GM18867 (cell line): ENCODE data around the gene NTRK3.
"Not testable (repeated sequence)": the region's sequence is repeated elsewhere in the genome, so short reads cannot be mapped to it uniquely, and the experiment has no call there.

Source experiments
- ATAC-seq: cut with Tn5 transposase; IDR thresholded peaks from one replicate; pipeline ENCODE4 v1.9.1; 2021; ENCODE audit warnings: mild to moderate bottlenecking, moderate library complexity; ENCODE audit not compliant: unreplicated experiment

The NTRK3 gene

GRCh38 chr15:87850916-87851315 is 405.6 kb downstream of the NTRK3 start:
- no peak for ATAC-seq

- no peak for ATAC-seq
Measured at GRCh38 chr15:87849181-87849580, 407.4 kb downstream of the NTRK3 start.

- ATAC-seq: no peak
Measured at GRCh38 chr15:87848012-87848411, 408.5 kb downstream of the NTRK3 start.

- ATAC-seq: no peak
Measured at GRCh38 chr15:87846746-87847145, 409.8 kb downstream of the NTRK3 start.

GRCh38 chr15:87843312-87843711 is 413.2 kb downstream of the NTRK3 start:
- ATAC-seq: no peak

GRCh38 chr15:87841426-87841998 is 415.0 kb downstream of the NTRK3 start:
- no peak for ATAC-seq

GRCh38 chr15:87835830-87836229 is 420.7 kb downstream of the NTRK3 start:
- ATAC-seq: not testable (repeated sequence)

GRCh38 chr15:87833333-87833732 is 423.2 kb downstream of the NTRK3 start:
- not testable (repeated sequence) for ATAC-seq

- ATAC-seq: no peak
Measured at GRCh38 chr15:87829332-87830050, 427.0 kb downstream of the NTRK3 start.

- no peak for ATAC-seq
Measured at GRCh38 chr15:87828608-87829007, 427.9 kb downstream of the NTRK3 start.

GRCh38 chr15:87827131-87827530 is 429.4 kb downstream of the NTRK3 start:
- no peak for ATAC-seq

- no peak for ATAC-seq
Measured at GRCh38 chr15:87826119-87826747, 430.3 kb downstream of the NTRK3 start.

- ATAC-seq: no peak
Measured at GRCh38 chr15:87818756-87819155, 437.8 kb downstream of the NTRK3 start.

GRCh38 chr15:87817553-87817952 is 439.0 kb downstream of the NTRK3 start:
- ATAC-seq: no peak

- no peak for ATAC-seq
Measured at GRCh38 chr15:87816811-87817210, 439.7 kb downstream of the NTRK3 start.

GRCh38 chr15:87816016-87816415 is 440.5 kb downstream of the NTRK3 start:
- no peak for ATAC-seq
